Lower lobe of right lung (tissue), 2 donors: Measurements from ENCODE around the gene KCTD1. TPM values are rescaled to one million over a fixed set of nuclear protein-coding genes. Genes with fewer than 3 reads are reported as not detected.

Experiments
- ATAC-seq, 2 donors: fragments of 200-7000 bp; cut with Tn5 transposase; one replicate each; pipeline ENCODE4 v1.9.1; 2020 to 2022; ENCODE audit warnings: mild to moderate bottlenecking in 2 of 2, moderate library complexity in 2 of 2
- DNase-seq: peaks from one replicate; pipeline ENCODE4 v3.0.0-alpha.2; 2020
- H3K27ac ChIP-seq: fragments of 200-600 bp; one replicate; pipeline ENCODE4 v1.8.0; 2022
- H3K27me3 ChIP-seq: fragments of 200-600 bp; one replicate; pipeline ENCODE4 v1.8.0; 2022; ENCODE audit warnings: low read depth
- H3K36me3 ChIP-seq: fragments of 200-600 bp; one replicate; pipeline ENCODE4 v1.8.0; 2022; ENCODE audit warnings: mild to moderate bottlenecking
- H3K4me1 ChIP-seq: fragments of 200-600 bp; one replicate; pipeline ENCODE4 v1.8.0; 2022
- H3K4me3 ChIP-seq: fragments of 200-600 bp; one replicate; pipeline ENCODE4 v1.8.0; 2022; ENCODE audit warnings: mild to moderate bottlenecking
- H3K9me3 ChIP-seq: fragments of 200-600 bp; one replicate; pipeline ENCODE4 v1.8.0; 2022
- intact Hi-C: fragments of 100-400 bp; cut with DNase I; formaldehyde crosslinking; loops from one replicate; pipeline ENCODE4 v1.11.0; 2022
- total RNA-seq: library from RNA; stranded (reverse); fragmentation: NEBNext Ultra II Directional; extraction: Animal tissue kit (Norgen Biotek cat#: 25700); gene quantifications from one replicate; pipeline ENCODE4 v1.2.1, GENCODE V29; 2021
- TF ChIP-seq, protein P1 (sequence below): fragments of 200-600 bp; IDR thresholded peaks from one replicate; pipeline ENCODE4 v1.8.0; 2022; ENCODE audit warnings: antibody characterized with exemption, mild to moderate bottlenecking
- donor health status: DM: no; HTN: yes; CAD: no; lungs with severe emphysema.

The KCTD1 gene
- total RNA-seq, 1 donor from 2014 or later = 9.0 TPM

DNA sequence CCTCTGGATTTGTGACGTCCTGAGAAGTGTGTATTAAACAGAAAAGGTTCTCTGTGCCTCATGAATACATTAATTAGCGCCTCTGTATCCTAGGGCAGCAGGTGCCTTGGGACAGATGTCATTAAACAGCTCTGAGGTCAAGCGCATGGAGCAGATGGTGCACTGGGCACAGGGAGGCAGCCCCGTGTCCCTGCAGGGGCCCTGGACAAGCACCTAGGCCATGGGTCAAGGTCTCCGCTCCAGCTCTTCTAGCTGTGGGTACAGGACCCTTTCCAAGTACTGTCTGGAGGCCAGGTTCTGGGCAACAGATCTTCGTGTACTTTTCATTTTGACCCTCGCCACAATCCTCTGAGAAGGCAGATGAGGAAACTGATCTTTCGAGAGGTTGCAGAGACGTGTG, 126.4 kb downstream of the KCTD1 start:
- DNase-seq = no peak

DNA sequence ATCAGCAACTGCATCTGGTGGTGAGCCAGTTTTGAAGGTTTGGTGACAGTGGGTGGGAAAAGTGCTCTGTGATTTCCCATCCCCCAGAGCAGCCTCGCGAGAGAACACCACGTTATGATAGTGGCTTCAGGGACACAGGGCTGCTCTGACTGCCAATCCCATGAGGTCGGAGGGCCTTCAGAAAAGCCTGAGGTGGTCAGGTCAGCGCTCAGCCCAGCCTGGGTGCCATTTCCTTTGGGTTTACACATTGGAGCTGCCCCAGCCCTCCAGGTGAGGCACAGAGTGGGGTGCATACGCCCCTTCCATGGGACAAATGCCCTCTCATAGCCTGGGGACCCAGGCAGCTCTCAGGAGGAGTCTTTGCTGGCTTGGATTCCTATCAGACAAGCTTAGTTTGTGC, 126.8 kb downstream of the KCTD1 start:
- intact Hi-C loops = no loop called here
- Histone ChIP-seq H3K27me3 (no peaks in the 10 kb centered on the region), H3K36me3 (no peaks in the 10 kb centered on the region), H3K9me3 (no peaks in the 10 kb centered on the region), H3K4me3 (no peak overlapping the region), H3K4me1 (no peaks in the 10 kb centered on the region), H3K27ac (no peak overlapping the region)
- TF ChIP-seq, protein P1, sequence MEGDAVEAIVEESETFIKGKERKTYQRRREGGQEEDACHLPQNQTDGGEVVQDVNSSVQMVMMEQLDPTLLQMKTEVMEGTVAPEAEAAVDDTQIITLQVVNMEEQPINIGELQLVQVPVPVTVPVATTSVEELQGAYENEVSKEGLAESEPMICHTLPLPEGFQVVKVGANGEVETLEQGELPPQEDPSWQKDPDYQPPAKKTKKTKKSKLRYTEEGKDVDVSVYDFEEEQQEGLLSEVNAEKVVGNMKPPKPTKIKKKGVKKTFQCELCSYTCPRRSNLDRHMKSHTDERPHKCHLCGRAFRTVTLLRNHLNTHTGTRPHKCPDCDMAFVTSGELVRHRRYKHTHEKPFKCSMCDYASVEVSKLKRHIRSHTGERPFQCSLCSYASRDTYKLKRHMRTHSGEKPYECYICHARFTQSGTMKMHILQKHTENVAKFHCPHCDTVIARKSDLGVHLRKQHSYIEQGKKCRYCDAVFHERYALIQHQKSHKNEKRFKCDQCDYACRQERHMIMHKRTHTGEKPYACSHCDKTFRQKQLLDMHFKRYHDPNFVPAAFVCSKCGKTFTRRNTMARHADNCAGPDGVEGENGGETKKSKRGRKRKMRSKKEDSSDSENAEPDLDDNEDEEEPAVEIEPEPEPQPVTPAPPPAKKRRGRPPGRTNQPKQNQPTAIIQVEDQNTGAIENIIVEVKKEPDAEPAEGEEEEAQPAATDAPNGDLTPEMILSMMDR = no peak
- ATAC-seq = no peak
- no peak for DNase-seq

More for the DNA sequence above, 126.4 kb downstream of the KCTD1 start:
- intact Hi-C loops = no loop called here
- ATAC-seq = no peak
- H3K4me3 ChIP-seq = no peak overlapping the region
- H3K27me3 ChIP-seq = no peaks in the 10 kb centered on the region
- no peaks in the 10 kb centered on the region for H3K9me3 ChIP-seq
- H3K4me1 ChIP-seq = no peaks in the 10 kb centered on the region
- TF ChIP-seq, protein P1 = no peak
- H3K27ac ChIP-seq = no peak overlapping the region
- no peaks in the 10 kb centered on the region for H3K36me3 ChIP-seq

DNA sequence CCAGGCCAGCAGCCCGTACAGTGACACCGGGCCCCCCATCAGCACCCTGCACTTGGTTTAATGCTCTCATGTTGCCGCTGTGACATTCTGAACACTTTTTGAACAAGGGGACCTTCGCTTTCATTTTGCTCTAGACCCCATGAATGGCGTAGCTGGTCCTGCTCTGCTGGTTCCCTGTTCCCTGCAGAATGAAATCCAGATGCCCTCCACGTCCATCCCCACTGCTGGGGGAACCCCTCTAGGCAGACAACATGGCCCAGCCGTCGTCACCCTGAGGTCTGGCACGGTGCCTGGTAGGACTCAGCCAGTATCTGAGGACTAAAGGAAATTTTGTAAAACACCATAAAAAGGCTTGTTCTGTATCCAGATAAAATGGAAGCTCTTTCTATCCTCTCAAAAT, 128.6 kb downstream of the KCTD1 start:
- H3K9me3 ChIP-seq = no peaks in the 10 kb centered on the region
- H3K4me3 ChIP-seq = no peak overlapping the region
- H3K4me1 ChIP-seq = no peaks in the 10 kb centered on the region
- no peak for ATAC-seq
- H3K36me3 ChIP-seq = no peaks in the 10 kb centered on the region
- intact Hi-C loops = no loop called here
- no peak overlapping the region for H3K27ac ChIP-seq
- H3K27me3 ChIP-seq = no peaks in the 10 kb centered on the region
- TF ChIP-seq, protein P1 = no peak
- no peak for DNase-seq

GRCh38 chr18:26418225-26418624, 130.1 kb downstream of the KCTD1 start:
- Histone ChIP-seq H3K27ac (no peak overlapping the region), H3K27me3 (no peaks in the 10 kb centered on the region), H3K9me3 (no peaks in the 10 kb centered on the region), H3K36me3 (no peaks in the 10 kb centered on the region), H3K4me3 (no peak overlapping the region), H3K4me1 (no peaks in the 10 kb centered on the region)
- ATAC-seq (no peak), DNase-seq (no peak)
- intact Hi-C loops = no loop called here
- TF ChIP-seq, protein P1 = no peak

- H3K27me3 ChIP-seq = no peaks in the 10 kb centered on the region
- no peaks in the 10 kb centered on the region for H3K9me3 ChIP-seq
- no peak overlapping the region for H3K27ac ChIP-seq
- no peak overlapping the region for H3K4me3 ChIP-seq
- intact Hi-C loops = no loop called here
- ATAC-seq (no peak), DNase-seq (no peak)
- H3K4me1 ChIP-seq = no peaks in the 10 kb centered on the region
- TF ChIP-seq, protein P1 = no peak
- no peaks in the 10 kb centered on the region for H3K36me3 ChIP-seq
Observed at GRCh38 chr18:26417190-26417589, 131.2 kb downstream of the KCTD1 start.

DNA sequence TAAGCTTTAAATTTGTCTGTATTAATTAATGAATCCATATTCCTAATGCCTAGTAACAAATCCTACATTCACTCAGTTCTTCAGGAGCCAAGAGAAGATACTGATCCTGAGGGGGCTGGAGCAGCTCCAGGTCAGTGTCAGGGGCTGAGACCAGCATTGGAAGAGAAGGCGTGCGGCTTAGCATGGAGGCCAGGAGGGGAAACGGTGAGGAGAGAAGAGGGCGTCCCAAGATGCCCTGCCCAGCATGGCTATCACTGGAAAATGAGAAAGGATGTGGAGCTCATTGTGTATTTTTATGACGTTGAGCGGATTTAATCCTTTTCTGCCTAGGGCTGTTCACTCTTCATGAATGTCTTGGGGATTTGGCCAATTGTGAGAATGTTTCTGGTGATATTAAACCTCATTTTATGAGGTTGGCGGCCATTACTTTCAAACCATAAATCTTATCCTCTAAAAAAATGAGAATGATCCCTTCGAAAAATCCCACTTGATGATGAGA, 131.7 kb downstream of the KCTD1 start:
- DNase-seq = no peak
- intact Hi-C loops = no loop called here
- TF ChIP-seq, protein P1 = no peak

More for the DNA sequence above, 131.7 kb downstream of the KCTD1 start:
- H3K9me3 ChIP-seq = no peaks in the 10 kb centered on the region
- H3K4me1 ChIP-seq = no peaks in the 10 kb centered on the region
- H3K27ac ChIP-seq = no peak overlapping the region
- no peak overlapping the region for H3K4me3 ChIP-seq
- no peaks in the 10 kb centered on the region for H3K27me3 ChIP-seq
- no peaks in the 10 kb centered on the region for H3K36me3 ChIP-seq
- ATAC-seq = no peak
